ENCODE data around the gene ANKRD22.

DNA sequence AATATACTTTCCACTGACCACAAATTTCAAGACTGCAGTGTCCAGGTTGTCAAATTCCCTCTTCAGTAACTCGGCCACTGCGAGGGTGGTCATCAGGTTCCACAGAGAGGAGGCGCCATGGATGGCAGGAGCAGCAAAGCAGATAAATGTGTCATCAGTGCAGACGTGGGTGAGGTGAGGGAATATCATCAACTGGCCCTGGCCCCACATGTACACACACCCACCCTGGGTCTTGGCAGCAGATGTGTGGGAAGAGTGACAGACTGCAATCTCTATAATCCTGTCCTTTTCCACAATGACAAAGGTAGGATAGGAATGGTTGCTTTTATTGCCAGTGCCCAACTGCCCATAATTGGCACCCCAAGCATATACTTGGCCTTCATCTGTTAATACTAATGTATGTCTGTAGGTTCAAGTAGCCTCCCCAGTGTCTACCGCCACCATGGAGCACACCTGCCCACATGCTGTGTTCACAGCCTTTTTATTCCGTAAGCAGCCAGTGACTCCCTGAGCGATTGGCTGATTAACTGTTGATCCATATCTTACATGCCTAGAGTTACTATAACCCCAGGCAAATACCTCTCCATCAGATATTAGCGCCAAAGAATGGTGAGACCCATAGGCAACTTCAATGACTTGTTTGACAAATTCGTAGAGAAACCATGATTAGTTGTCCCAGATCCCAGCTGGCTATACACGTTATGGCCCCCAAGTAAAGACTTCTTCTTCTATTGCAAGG is 65.4 kb downstream of the ANKRD22 start:
- TF ChIP-seq, protein P1, sequence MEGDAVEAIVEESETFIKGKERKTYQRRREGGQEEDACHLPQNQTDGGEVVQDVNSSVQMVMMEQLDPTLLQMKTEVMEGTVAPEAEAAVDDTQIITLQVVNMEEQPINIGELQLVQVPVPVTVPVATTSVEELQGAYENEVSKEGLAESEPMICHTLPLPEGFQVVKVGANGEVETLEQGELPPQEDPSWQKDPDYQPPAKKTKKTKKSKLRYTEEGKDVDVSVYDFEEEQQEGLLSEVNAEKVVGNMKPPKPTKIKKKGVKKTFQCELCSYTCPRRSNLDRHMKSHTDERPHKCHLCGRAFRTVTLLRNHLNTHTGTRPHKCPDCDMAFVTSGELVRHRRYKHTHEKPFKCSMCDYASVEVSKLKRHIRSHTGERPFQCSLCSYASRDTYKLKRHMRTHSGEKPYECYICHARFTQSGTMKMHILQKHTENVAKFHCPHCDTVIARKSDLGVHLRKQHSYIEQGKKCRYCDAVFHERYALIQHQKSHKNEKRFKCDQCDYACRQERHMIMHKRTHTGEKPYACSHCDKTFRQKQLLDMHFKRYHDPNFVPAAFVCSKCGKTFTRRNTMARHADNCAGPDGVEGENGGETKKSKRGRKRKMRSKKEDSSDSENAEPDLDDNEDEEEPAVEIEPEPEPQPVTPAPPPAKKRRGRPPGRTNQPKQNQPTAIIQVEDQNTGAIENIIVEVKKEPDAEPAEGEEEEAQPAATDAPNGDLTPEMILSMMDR (IDR thresholded peaks at IDR 0.05) = no peak
- TF ChIP-seq ZFX (IDR thresholded peaks at IDR 0.05; ENCODE audit: borderline replicate concordance) = no peak

Measured in 22Rv1 (cell line).